Stimulated activated memory B cell treated with anti-CD40 and anti-IgM and Interleukin-4, amounts not matched to agents 10 μg/mL and 1 μg/mL and 100 μg/mL, for 72 hours (primary cell): ENCODE measurements around the gene CLCN7.

Experiments used
- ATAC-seq: fragments of 150-1000 bp; cut with Tn5 transposase; 2 replicates; pipeline ENCODE4 v1.10.0; 2021
- H3K27ac Mint-ChIP-seq: one replicate; pipeline ENCODE4 v1.8.0; 2022; ENCODE audit warnings: mild to moderate bottlenecking, mixed read lengths
- H3K27me3 Mint-ChIP-seq: one replicate; pipeline ENCODE4 v1.8.0; 2022; ENCODE audit warnings: mixed read lengths
- H3K36me3 Mint-ChIP-seq: one replicate; pipeline ENCODE4 v1.8.0; 2022; ENCODE audit warnings: mixed read lengths
- H3K4me1 Mint-ChIP-seq: one replicate; pipeline ENCODE4 v1.8.0; 2022; ENCODE audit warnings: mixed read lengths
- H3K4me3 Mint-ChIP-seq: one replicate; pipeline ENCODE4 v1.8.0; 2022; ENCODE audit warnings: mild to moderate bottlenecking, moderate library complexity, mixed read lengths
- H3K9me3 Mint-ChIP-seq: one replicate; pipeline ENCODE4 v1.8.0; 2022; ENCODE audit warnings: mixed read lengths

CLCN7 gene

DNA sequence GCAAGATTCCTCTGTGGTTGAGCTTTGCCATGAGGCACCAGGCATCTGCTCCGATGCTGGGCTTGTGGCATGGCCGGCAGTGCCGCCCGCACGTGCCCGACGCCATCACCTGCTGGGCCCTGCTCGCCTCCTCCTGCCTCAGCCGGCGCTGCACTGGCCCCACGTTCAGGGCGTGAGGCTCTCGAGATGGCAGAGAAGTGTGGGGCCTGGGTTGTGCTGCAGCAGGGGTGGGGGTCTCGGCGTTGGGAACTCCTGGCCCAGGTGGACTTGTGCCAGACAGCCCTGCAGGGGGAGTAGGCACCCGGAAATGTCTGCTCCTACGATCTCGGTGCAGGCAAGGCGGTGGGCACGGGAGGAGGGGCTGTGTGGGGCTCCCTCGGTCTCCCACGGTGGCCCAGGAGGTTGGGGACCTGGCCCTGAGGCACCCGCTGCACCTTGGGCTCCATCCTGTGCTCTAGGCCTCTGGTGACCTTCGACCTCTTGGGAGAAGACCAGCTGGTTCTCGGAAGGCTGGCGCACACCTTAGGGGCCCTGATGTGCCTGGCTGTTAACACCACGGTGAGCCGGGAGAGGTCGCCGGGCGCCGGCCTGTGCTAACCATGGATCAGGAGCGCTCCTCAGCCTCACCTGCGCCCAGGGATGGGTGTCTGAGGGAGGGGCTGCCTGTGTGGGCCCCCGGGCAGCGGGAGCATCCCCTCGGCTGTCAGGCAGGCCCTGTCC, 31.8 kb upstream of the CLCN7 start:
- Mint-ChIP-seq H3K27me3 (no peaks in the 10 kb centered on the region), H3K4me3 (no peak overlapping the region), H3K27ac (no peak overlapping the region), H3K9me3 (no peaks in the 10 kb centered on the region), H3K4me1 (no peaks in the 10 kb centered on the region), H3K36me3 (peaks cover 47% of the 10 kb centered on the region)
- no peak for ATAC-seq

DNA sequence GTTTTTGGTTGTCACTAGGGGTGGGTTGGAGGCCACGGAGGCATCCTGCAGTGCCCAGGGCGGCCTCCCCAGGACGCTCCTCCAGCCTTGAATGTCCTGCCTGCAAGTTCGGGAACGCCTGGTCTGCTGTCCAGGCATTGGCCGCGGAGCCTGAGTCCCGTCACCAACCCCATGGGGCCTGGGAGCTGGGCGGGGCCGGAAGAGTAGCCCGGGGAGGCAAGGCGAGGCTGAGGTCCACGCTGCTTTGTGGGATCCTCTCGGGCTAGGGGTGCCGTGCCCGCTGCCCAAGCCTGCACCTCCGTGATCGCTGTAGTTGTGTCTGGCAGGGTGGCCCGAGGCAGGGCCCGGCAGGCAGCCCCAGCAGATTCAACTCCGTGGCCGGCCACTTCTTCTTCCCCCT, 31.1 kb upstream of the CLCN7 start:
- ATAC-seq: no peak
- peaks cover 42% of the 10 kb centered on the region for H3K36me3 Mint-ChIP-seq
- no peak overlapping the region for H3K4me3 Mint-ChIP-seq
- H3K4me1 Mint-ChIP-seq: no peaks in the 10 kb centered on the region
- H3K27ac Mint-ChIP-seq: no peak overlapping the region
- no peaks in the 10 kb centered on the region for H3K27me3 Mint-ChIP-seq
- no peaks in the 10 kb centered on the region for H3K9me3 Mint-ChIP-seq

DNA sequence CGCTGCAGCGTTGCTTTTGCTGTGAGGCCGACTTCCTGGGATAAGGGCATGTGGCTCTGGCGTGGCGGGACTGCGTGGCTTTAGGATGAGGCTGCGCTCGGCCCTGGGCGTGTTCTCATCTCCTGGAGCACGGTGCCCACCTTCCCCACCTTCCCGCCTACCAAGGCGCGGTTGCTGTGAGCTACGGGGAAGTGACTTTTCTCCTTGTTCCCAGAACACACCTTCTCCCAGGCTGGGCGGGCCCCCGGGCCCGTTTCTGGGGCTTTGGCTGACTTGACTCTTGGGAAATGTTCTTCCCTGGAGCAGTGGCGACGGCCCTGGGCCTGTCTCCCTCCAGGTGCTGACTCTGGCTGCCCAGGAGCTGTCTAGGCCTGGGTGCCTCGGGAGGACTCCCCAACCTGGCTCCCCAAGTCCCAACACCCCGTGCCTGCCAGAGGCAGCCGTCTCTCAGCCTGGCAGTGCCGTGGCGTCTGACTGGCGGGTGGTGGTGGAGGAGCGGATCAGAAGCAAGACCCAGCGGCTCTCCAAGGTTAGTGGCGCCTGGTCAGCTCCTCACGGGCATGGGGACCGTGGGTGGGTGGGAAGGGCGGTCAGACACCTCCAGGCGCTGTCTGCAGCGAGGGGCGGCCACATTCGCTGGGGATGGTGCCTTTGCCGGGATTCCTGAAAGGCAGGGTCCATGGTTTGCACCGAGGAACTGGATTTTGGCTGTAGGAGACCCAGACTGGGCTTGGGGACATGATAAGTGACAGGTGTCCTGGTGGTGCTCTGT, 30.4 kb upstream of the CLCN7 start:
- H3K27me3 Mint-ChIP-seq: no peaks in the 10 kb centered on the region
- no peaks in the 10 kb centered on the region for H3K9me3 Mint-ChIP-seq
- H3K4me3 Mint-ChIP-seq: no peak overlapping the region
- peaks cover 37% of the 10 kb centered on the region for H3K36me3 Mint-ChIP-seq
- no peaks in the 10 kb centered on the region for H3K4me1 Mint-ChIP-seq
- ATAC-seq: no peak
- H3K27ac Mint-ChIP-seq: no peak overlapping the region

DNA sequence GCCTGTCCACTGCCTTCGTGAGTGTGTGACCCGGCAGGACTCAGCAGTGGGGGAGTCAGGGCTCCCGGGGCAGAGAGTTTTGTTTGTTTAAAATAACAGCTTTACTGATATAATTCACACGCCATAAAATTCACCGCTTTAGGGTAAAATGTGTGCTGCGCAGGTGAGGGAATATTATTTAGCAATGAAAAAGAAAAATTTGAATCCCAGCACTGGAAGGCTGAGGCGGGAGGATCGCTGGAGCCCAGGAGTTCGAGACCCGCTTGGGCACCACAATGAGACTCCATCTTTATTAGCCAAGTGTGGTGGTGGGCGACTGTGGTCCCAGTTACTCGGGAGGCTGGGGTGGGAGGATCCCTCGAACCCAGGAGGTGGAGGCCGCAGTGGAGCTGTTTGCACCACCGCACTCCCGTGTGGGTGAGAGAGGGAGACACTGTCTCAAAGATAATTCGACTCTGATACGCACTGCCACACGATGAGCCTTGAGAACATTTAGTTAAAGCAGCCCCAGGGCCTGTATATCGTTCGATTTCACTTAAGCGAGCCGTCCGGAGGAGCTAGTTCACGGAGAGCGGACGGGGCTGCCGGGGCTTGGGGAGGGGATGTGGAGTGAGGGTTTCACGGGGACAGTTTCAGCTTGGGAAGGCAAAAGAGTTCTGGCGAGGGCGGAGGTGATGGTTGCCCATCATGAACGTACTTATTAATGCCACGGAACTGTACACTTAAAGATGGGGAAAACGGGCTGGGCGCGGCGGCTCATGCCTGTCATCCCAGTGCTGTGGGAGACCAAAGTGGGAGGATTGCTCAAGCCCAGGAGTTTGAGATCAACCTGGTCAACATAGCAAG, 28.5 kb upstream of the CLCN7 start:
- Mint-ChIP-seq H3K4me3 (no peak overlapping the region), H3K27ac (no peak overlapping the region), H3K27me3 (no peaks in the 10 kb centered on the region), H3K4me1 (no peaks in the 10 kb centered on the region), H3K9me3 (no peaks in the 10 kb centered on the region), H3K36me3 (peaks cover 39% of the 10 kb centered on the region)
- no peak for ATAC-seq

DNA sequence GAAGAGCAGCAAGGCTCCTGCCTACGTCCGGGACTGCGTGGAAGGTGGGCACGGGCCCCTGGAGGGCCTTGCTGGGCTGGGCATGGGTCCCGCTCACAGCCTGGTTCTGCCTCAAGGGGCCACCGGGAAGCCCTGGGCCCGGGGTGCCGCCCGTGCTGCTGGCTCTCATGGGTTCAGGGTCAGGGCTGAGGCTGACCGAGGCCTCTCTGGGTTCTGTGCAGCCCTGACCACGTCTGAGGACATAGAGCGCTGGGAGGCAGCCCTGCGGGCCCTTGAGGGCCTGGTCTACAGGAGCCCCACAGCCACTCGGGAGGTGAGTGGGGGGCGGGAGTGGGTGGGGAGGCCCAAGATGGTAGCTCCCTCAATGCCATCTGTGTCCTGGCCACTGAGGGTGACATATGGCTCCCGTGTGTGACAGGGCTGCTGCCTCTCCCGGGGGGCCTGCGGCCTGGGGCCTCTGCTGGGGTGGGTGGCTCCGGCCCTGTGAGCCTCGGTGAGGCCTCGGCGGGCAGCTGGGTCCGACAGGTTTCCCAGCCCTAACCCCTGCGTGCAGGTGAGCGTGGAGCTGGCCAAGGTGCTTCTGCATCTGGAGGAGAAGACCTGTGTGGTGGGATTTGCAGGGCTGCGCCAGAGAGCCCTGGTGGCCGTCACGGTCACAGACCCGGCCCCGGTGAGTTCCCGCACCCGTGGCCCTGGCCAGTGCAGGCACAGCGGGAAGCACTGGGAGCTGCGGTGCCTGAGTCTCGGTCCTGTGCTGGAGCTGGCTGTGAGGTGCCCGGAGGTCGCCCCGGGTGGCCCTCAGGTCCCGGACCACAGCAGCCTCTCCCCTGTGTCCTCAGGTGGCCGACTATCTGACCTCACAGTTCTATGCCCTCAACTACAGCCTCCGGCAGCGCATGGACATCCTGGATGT, 27.5 kb upstream of the CLCN7 start:
- Mint-ChIP-seq H3K4me3 (no peak overlapping the region), H3K27ac (no peak overlapping the region), H3K36me3 (peaks cover 43% of the 10 kb centered on the region), H3K27me3 (no peaks in the 10 kb centered on the region), H3K4me1 (no peaks in the 10 kb centered on the region), H3K9me3 (no peaks in the 10 kb centered on the region)
- no peak for ATAC-seq

DNA sequence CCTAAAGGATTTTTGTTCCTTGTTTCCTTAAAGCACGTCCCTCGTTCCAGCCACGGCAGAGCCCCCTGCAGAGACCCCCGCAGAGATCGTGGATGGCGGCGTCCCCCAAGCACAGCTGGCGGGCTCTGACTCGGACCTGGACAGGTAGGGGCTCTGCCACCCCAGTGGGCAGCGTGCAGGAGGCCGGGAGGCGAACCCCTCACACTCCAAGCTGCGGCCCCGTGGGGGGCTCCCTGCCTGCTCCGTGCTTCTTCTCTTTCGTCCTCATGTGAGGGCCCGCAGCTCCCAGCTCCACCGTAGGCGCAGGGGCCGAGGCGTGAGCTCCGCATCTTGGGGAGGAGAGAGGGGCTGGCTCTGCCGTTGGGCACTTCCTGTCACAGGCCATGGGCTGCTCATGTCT, 26.8 kb upstream of the CLCN7 start:
- H3K27me3 Mint-ChIP-seq: no peaks in the 10 kb centered on the region
- peaks cover 45% of the 10 kb centered on the region for H3K36me3 Mint-ChIP-seq
- H3K4me3 Mint-ChIP-seq: no peak overlapping the region
- H3K27ac Mint-ChIP-seq: no peak overlapping the region
- no peaks in the 10 kb centered on the region for H3K4me1 Mint-ChIP-seq
- no peak for ATAC-seq
- H3K9me3 Mint-ChIP-seq: no peaks in the 10 kb centered on the region

DNA sequence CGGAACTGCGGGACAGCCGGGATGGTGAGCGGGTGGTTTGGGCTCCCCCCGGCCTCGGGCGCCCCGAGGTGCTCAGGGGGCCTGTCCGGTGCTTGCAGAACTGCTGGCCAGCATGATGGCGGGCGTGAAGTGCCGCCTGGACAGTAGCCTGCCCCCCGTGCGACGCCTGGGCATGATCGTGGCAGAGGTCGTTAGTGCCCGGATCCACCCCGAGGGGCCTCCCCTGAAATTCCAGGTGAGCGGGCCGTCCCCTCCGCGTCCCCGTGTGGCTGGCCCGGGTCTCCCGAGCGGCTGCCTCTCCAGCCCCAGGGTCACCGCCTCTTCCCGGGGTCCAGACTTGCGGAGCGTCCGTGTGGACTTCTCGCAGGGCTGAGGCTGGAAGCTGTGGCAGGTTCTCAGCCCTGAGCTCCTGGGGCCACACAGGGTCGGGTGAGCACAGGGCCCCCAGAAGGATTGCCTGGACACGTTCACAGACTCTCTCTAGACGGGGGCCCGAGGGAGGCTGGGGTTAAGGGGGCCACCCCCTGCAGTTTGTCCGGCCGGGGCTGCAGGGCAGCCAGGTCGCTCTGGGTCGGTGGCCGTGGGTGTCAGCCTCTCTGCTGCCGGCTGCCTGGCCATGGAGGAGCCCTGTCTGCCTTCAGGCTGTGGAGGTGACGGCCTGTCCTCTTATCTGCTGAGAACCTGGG, 25.8 kb upstream of the CLCN7 start:
- Mint-ChIP-seq H3K4me1 (no peaks in the 10 kb centered on the region), H3K4me3 (no peak overlapping the region), H3K9me3 (no peaks in the 10 kb centered on the region), H3K27me3 (no peaks in the 10 kb centered on the region), H3K27ac (no peak overlapping the region), H3K36me3 (peaks cover 44% of the 10 kb centered on the region)
- no peak for ATAC-seq

DNA sequence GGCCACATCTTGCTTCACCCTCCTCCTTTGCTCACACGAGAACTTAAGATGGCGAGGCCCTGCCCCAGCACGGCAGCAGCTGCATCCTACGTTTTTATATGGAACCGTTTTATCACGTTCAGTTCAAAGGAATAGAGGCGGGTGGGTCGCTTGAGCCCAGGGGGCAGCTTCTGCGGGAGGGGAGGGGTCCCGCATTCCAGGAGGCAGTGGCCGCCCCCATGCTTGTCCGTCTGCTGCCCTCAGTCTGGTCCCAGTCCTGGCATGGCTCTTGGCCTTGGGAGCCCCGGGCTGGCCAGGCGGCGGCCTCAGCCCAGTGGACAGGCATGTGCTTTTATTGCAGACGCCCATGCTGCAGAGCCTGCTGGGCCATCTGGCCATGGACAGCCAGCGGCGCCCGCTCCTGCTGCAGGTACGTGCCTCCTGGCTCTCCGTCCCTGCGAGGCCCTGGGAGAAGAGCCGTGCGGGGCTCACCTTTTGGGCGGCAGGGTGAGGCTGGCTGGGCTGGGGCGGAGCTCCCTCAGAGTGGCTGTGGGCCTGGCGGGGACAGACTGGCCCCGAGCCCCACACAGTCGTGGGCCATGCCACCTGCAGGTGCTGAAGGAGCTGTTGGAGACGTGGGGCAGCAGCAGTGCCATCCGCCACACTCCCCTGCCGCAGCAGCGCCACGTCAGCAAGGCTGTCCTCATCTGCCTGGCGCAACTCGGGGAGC, 25.1 kb upstream of the CLCN7 start:
- Mint-ChIP-seq H3K27me3 (no peaks in the 10 kb centered on the region), H3K36me3 (peaks cover 44% of the 10 kb centered on the region), H3K4me3 (no peak overlapping the region), H3K4me1 (no peaks in the 10 kb centered on the region), H3K9me3 (no peaks in the 10 kb centered on the region), H3K27ac (no peak overlapping the region)
- no peak for ATAC-seq

DNA sequence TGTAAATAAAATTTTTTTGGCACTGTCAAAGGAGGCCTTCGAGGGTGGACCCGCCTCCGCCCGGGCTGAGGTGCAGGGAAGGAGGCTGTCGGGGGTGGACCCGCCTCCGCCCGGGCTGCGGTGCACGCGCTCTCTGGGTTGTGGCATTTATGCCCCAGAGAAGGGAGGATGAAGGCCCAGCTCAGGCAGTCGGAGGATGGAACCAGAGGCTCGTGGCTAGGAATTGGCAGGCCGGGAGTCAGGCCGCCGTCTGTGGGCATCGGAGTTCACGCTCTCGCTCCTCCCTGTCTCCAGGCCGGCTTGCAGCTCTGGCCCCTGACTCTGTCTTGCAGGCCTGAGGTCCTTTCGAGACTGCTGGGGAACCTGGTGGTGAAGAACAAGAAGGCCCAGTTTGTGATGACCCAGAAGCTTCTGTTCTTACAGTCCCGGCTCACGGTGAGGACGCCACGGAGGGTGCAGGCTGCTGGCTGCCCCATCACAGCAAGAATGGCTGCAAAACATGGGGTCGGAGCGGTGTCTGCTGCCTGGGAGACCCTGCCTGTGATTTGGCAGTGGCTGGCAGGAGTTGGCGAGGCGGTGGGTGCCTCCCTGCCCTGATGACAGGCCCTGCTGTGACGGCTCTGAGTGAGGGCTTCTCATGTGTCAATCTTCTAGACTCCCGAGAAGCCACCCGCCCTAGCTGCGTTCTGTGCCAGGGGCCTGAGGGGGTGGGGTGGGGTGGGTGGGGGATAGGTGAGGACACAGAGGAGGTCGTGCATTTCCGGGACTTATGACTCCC, 24.3 kb upstream of the CLCN7 start:
- Mint-ChIP-seq H3K9me3 (no peaks in the 10 kb centered on the region), H3K36me3 (peaks cover 44% of the 10 kb centered on the region), H3K27ac (no peak overlapping the region), H3K27me3 (no peaks in the 10 kb centered on the region), H3K4me3 (no peak overlapping the region), H3K4me1 (peaks cover 6% of the 10 kb centered on the region)
- no peak for ATAC-seq

DNA sequence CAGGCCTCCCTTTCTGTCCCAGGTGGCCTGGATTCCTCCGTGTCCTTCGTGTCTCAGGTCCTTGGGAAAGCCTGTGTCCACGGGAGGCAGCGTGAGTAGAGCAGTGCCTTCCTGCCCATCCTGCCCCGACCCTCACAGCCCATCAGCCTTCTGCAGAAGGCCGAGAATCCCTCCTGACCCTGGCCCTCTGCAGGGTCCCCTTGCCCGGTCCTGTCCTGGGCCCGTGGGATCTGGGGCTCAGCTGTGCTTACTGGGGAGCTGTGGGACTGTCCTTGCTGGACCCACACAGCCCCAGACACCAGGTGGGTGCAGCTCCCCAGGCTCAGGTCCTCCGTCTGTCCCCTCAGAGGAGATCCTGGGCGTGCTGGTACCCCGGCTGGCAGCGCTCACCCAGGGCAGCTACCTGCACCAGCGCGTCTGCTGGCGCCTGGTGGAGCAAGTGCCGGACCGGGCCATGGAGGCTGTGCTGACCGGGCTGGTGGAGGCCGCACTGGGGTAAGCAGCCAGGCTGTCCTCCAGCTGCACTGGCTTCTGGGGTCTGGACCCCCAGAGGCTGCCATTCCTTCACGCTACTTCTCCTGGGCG, 22.3 kb upstream of the CLCN7 start:
- peaks cover 33% of the 10 kb centered on the region for H3K36me3 Mint-ChIP-seq
- H3K4me1 Mint-ChIP-seq: peaks cover 18% of the 10 kb centered on the region
- no peaks in the 10 kb centered on the region for H3K27me3 Mint-ChIP-seq
- no peak overlapping the region for H3K27ac Mint-ChIP-seq
- H3K9me3 Mint-ChIP-seq: no peaks in the 10 kb centered on the region
- ATAC-seq: no peak
- H3K4me3 Mint-ChIP-seq: no peak overlapping the region

DNA sequence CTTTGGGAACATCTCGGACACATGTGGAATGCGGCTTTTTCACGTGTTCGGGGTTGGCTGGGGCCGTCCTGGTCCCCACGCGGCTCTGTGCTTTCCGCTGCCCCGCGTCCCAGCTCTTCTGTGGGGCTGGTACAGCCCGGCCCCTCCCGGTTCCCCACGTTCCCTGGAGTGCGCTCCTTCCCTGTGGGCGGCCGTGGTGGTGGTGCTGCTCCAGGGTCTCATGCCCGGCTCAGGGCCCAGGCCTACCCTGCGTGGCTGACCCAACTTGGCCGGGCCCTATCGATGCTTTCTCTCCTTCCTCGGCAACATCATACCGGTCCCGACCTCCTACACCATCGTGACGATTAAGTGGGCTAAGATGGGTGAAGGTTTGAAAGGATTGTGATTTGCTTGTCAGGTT, 21.6 kb upstream of the CLCN7 start:
- Mint-ChIP-seq H3K27ac (no peak overlapping the region), H3K4me3 (no peak overlapping the region), H3K36me3 (peaks cover 28% of the 10 kb centered on the region), H3K27me3 (no peaks in the 10 kb centered on the region), H3K9me3 (no peaks in the 10 kb centered on the region), H3K4me1 (peaks cover 20% of the 10 kb centered on the region)
- no peak for ATAC-seq

DNA sequence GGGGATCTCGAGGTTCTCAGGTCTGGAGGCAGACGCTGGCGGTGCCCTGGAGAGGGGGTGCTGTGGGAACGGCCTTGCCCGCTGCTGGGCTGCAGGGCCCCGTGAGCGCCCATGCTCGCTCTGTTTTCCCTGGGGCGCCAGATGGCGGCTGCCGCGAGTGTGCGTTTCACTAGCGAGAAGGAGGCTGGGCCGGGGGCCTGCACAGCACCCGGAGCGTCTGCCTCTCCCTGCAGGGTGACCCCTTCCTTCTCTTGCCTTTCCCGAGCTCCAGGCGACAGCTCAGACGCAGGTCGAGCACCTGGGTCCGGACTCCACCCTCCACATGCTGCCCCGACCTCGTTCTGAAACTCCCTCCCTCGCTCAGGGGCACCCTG, 21.0 kb upstream of the CLCN7 start:
- H3K4me3 Mint-ChIP-seq: no peak overlapping the region

More for the DNA sequence above, 21.0 kb upstream of the CLCN7 start:
- no peak overlapping the region for H3K27ac Mint-ChIP-seq
- ATAC-seq: no peak
- peaks cover 20% of the 10 kb centered on the region for H3K4me1 Mint-ChIP-seq
- H3K9me3 Mint-ChIP-seq: no peaks in the 10 kb centered on the region
- no peaks in the 10 kb centered on the region for H3K27me3 Mint-ChIP-seq
- H3K36me3 Mint-ChIP-seq: peaks cover 26% of the 10 kb centered on the region
